ENCODE measurements around the gene FBXW10.
"Not testable (repeated sequence)": the region's sequence is repeated elsewhere in the genome, so short reads cannot be mapped to it uniquely, and the experiment has no call there.

- not testable (repeated sequence) for TF ChIP-seq EZH2 (IDR thresholded peaks at IDR 0.05; ENCODE audit: borderline replicate concordance, low read depth, low read length, severe bottlenecking); CTCF (IDR thresholded peaks at IDR 0.05; ENCODE audit: borderline replicate concordance, extremely low read depth, low read length, poor library complexity, severe bottlenecking)
These were observed 59.8 kb downstream of the FBXW10 start for GRCh38 chr17:18803458-18804245.

All from DND-41 (cell line).